HG02852 (cell line): ENCODE results near the gene NRDE2.
"Not testable (repeated sequence)": the region's sequence is repeated elsewhere in the genome, so short reads cannot be mapped to it uniquely, and the experiment has no call there.

ENCODE experiments used
- ATAC-seq: cut with Tn5 transposase; IDR thresholded peaks from one replicate; pipeline ENCODE4 v1.9.1; 2021; ENCODE audit warnings: mild to moderate bottlenecking, moderate library complexity; ENCODE audit not compliant: unreplicated experiment

The NRDE2 gene

DNA sequence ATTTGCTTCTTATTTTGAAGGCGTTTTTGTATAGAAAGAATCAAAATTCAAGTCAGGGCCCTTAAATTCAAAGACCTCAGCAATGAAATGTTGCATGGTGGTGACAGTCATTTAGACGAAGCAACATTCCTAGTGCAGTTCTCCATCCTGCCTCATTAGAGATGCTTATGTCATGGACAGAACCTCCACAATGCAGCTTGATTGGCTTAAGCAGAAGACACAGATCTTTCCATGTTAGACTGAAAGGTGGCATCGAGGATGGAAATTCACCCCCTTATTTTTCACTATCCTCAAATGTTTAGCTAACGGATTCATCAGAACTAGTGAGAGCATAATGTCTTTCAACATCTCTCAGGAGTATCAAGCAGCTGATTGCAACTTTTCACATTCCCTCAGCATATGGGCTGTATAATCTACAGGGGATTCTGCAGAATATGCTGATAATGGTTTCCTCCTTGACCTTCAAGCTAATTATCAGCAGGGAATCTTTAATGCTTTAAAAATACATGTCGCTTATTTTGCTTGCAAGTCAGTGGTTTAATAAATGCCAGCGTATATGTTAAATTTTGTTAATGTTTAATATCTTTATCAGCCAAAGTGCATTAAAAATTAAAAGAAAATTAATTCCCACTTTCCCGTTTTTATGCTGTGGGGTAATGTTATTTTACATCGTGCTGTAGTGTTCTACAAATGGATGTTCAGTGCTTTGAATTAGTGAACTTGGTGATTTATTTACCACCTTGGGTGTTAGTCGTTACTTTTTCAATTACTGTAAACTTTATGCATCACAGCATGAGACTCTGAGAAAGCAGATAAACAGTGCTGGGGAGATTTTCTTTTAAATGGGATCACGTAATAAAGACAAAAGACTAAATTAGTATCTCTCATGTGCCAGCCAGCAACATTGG, 12.8 kb upstream of the NRDE2 start:
- ATAC-seq = no peak

DNA sequence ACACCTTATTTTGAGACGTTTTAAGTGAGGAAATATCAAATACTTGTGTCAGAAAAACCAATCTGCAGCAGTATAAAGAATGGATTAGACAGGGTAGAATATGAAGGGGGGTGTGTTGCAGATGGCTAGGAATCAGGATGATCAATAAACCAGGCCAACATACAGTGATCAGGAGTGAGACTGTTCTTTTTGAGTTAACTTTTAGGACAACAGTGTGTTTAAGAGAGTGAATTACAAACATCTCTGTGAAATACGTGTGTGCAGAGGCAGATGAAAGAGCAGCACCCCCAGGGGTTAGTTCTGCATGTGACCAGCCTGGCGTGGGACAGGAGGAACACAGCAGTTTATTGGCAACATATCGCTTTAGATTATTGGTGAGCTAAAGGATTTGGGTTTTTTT, 10.6 kb upstream of the NRDE2 start:
- no peak for ATAC-seq

DNA sequence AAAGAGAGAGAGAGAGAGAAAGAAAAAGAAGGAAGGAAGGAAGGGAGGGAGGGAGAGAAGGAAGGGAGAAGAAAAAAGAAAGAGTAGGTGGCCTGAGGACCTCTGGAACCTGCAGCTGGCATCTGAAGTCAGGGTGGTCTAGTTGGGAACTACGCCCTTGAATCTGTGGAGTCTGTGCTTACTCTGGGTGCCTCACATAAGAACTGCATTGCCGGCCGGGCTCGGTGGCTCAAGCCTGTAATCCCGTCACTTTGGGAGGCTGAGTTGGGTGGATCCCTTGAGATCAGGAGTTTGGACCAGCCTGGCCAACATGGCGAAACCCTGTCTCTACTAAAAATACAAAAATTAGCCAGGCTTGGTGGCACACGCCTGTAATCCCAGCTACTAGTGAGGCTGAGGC, 10.0 kb upstream of the NRDE2 start:
- no peak for ATAC-seq

DNA sequence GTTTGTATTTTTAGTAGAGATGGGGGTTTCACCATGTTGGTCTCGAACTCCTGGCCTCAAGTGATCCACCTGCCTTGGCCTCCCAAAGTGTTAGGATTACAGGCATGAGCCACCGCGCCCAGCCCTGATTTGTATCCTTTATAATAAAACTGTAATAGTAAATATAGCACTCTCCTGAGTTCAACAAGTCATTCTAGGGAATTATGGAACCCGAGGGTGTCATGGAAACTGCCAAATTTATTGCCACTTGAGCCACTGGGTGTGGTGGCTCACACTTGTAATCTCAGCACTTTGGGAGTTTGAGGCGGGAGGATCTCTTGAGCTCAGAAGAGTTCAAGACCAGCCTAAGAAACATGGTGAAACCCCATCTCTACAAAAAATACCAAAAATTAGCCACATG, 9.5 kb upstream of the NRDE2 start:
- ATAC-seq = not testable (repeated sequence)

DNA sequence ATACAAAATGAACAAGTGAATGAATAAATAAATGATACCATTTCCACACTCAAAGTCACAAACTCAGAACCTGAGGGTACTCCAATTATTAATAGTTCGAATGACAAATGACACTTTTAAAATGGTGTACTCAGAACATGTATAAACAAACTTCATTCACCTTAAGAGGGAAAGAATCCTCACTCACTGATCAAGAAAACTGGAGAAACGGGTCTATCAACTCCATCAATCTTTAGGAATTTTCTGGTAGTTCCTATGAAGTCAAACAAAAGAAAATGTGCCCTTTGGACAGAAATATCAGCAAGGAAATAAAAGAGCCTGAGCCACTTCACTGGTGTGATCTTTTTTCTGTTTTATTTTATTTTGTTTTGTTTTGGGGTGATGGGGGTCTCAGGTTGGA, 5.2 kb upstream of the NRDE2 start:
- no peak for ATAC-seq

DNA sequence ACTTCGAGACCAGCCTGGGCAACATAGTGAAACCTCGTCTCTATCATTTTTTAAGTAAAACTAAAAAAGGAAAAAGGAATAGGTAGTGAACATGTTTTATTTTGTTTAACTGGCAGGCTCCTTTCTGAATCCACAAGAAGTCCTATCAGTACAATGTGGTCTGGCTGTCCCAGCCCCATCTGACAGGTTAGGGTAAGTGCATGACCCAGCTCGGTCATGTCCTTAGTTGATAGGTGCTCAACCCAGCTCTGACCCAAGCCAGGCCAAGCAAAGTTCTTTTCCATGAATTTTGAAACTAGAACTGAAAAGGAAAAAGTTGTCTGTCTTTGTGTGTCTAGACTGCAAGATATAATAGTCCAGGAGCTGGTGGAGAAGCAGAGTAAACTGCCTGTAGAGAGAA, 4.7 kb upstream of the NRDE2 start:
- ATAC-seq = no peak

DNA sequence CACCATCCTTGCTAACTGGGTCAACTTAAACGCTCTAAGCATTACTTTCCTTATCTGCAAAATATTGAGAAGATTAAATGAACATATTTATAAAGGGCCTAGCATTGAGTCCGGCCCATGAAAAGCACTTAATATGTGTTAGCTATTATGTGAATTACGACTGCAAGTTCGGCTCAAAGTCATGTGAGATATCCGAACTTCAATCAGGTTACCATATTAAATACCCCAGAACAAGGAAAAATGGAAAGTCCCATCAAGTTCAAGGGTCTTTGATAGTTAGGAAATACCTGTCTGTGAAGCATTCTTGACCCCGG, 487 bp upstream of the NRDE2 start:
- ATAC-seq = no peak

DNA sequence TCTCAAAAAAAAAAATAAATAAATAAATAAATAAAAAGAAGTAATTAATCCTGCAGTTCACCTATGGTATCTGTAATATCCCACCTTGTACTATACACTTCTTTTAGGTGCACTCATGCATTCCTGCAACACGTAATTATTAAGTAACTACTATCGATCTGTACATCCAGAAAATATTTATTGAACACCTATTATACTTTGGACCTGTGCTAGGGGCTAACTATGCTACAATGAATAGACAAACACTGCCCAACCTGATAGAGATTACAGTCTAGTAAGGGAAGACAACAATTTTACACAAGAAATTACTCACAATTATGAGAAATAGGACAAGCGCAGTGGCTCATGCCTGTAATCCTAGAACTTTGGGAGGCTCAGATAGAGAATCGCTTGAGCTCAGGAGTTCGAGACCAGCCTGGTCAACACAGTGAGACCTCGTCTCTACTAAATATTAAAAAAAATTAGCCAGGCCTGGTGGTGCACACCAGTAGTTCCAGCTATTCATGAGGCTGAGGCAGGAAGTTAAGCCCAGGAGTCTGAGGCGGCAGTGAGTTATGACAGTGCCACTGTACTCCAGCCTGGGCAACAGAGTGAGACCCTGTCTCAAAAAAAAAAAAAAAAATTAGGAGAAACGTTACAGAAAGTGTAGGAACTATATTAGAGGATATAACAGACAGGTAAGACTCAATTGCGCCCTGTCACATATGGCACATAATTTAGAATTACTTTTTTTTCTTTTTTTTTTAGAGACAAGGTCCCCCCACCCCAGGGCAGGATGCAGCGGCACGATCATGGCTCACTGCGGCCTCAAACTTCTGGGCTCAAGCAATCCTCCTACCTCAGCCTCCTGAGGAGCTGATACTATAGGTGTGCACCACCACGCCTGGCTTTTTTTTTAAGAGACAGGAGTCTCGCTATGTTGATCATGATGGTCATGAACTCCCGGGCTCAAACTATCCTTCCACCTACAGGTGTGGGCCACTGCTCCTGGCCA, 1.2 kb downstream of the NRDE2 start:
- no peak for ATAC-seq

DNA sequence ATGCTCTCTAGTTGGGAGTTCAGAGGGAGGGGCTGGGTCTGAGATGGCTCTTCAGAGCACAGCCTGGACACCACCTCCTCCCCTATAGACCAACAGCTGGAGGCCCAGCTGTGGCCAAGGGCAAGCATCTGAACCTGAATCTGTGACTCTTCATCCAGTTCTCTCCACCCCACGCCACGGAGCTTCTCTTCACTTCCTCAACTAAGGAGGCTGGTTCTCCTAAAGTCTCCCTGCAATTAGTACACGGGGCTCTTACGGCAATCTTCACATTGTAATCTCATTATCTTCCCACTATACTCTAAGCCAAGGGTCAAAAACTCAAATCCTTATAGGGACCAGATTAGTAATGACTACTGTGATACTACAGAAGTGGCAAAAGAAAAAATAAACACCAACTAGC, 9.8 kb downstream of the NRDE2 start:
- no peak for ATAC-seq

DNA sequence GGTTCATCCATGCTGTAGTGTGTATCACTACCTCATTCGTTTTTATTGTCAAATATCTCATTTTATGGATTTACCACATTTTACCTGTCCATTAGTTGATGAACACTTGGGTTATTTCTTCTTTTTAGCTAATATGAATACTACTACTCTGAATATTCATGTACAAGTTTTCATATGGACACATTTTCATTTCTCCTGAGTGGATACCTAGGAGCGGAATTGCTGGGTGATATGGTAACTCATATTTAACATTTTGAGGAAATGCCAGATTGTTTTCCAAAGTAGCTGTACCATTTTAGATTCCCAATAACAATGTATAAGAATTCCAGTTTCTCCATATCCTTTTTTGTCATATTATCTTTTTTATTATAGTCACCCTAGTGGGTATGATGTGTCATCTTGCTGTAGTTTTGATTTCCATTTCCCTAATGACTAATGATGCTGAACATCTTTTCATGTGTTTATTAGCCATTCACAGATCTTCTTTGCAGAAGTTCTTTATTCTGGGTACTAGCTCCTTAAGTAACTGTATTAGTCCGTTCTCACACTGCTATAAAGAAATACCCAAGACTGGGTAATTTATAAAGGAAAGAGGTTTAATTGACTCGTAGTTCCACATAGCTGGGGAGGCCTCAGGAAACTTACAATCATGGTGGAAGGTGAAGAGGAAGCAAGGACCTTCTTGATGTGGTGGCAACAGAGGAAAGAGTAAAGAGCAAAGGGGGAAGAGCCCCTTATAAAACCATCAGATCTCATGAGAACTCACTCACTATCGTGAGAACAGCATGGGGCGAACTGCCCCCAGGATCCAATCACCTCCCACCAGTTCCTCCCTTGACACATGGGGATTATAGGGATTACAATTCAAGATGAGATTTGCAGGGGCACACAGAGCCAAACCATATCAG, 11.9 kb downstream of the NRDE2 start:
- no peak for ATAC-seq

DNA sequence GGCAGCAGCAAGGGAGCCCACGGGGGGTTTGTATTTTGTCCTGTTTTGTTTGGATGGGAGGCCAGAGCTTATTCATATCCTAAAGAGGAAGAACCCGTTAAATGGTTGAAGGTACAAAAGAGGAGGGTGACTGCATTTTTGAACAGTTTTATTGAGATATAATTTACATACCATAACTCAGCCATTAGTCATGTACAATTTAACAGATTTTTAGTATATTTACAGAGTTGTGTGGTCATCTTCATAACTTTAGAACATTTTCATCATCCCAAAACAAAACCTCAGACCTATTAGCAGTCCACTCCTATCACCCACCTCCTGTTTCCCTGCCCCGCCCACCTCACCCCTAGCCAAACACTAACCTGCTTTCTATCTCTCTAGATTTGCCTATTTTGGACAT, 12.6 kb downstream of the NRDE2 start:
- no peak for ATAC-seq

DNA sequence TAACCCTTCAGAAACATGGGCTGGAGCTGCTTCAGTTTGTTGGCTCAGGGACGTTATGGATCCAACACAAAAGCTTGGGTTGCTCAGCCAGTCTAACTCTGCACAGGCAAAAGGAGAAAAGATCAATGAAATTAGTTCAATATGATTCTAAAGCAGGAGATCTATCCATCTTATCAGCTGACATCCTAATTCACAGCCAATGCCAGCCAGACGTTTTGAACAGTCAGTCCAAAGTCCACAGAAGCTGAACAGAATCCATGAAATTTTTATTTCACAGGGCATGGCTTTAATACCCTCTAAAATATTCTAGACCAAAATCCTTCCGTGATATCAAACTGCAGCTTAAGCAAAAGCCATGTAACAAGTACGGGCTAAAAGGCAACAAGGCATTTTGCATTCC, 13.7 kb downstream of the NRDE2 start:
- no peak for ATAC-seq

DNA sequence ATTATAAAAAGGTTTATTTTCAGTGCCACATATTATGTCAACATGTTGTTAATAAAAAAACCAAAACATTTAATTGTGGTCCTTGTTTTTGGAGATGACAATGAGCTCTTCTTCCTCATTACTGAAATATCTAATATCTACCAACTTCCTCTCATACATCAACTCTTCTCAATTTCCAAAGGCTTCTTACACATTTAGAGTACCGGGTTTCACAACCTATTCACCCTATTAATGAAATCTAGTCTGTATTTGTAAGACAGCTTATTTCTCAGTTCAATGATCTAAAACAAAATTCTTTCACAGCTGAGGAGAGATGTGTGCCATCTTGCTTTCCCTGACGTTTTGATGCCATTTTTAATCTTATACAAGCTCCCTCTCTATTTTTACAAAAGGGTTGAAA, 14.5 kb downstream of the NRDE2 start:
- no peak for ATAC-seq

DNA sequence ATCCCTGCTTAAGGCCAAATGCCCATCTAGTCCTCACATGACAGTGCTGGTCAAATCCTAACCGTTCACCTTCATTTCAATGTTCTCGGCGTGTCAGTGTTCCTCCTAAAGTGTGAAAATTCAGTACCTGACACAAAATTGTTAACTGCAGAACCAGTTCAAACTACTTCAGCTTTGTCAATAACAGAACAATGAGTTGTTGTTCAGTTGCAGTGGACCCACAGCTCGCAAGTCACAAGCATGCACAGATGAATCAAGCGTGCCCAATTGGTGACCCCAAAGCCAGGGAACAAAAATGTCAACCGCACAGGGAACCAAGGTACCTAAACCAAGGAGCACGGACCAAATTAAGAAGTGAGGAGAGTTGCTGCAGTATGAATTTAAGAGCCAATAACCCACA, 23.2 kb downstream of the NRDE2 start:
- ATAC-seq = no peak

DNA sequence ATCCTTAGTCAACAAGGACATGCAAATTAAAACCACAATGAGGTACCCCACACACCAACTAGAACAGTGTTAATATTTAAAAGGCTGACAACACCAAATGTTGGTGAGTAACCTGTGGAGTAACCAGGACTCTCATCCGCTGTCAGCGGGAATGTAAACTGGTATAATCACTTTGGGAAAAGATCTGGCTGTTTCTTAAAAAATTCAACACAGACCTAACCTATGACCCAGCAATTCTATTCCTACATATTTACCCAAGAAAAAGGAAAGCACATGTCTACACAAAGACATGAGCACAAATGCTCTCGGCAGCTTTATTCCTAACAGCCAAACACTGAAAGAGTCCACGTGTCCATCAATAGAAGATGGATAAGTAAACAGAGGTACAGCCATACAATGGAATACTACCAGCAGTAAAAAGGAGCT, 26.6 kb downstream of the NRDE2 start:
- no peak for ATAC-seq

DNA sequence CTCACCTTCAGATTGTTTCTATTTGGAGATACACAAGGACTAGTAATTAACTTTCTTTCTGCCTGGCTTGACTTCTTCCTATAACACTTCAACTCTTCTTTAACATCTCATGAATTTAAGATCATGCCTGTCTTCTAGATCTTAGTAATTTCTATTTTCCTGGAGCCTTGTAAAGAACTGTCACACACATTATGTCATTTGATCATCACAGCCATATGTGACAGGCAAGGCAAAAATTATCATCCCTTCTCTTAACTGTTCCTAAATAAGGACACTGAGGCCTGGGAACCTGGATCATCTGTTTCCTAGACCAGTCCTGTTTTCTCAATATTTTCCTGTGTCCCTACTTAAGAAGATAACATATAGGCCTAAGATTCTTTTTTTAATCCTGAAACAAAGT, 27.2 kb downstream of the NRDE2 start:
- no peak for ATAC-seq

DNA sequence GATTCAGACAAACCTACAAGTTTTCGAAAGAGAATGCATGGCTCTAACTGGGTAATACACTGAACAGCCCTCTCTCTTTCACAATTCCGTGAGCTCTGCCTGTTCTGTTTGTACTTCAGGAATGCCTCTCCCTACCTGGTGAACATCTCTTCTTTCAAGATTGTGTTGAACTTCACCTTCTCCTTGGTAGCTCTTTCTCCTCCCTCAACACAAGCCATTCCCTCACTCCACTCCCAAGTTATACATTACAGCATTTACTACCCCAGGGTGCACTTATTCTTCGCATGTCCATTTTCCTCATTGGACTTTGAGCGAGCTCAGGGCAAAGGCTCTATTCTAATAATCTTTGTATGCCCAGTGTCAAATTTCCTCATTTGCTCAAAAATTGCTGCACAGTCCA, 28.3 kb downstream of the NRDE2 start:
- ATAC-seq = no peak

DNA sequence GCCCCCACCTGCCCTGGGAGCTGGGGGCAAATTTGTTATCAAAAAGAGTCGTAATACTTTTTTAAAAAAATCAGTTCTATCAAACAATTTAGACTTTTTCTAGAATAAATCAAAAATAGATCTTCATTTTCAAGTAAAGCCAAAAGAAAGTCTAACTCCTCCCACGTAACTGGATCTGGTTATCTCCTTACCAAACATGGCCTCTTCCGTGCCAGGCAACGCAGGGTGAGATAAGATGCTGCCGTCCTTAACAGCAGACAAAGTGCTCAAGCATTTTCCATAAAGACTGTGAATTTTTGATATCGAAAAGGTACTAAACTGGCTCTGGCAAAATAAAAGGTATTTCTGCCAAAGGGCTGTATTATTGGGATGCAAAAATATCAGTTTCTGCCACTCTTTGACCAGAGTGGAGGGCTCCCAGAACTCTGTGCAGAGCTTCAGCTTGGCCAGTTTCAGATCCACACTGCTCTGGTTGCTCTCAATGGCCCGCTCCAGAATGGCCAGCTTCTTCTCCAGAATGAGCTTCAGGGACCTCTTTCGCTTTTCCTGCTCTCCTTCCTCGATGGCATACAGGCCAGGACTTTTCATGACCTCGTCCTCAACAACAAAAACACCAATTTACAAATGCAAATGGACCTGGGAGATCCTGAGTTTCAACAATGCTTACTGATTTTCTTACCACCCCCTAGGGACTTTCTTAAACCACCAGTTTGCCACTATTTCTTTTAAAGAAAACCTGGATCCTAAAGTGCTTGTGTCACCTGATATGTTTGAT, 29.0 kb downstream of the NRDE2 start:
- ATAC-seq = no peak

DNA sequence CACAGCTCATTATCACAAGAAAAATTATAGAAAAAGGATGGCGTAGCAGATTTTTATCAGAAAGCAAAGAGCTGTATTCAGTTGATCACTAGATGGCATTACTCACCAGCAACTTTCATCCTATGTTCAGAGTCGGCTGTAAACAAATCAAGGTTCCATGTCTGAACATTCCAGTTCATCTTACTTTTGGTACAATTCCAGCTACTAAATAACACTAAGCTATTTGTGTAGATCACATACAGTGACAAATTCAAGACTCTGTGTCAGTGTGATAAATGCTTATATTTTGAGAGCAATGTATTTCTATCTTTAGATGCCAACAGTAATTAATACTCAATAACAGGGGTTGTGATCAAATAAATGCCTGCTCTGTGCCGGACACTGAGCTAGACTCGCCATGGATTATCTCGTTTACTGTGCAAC, 30.1 kb downstream of the NRDE2 start:
- ATAC-seq = no peak

DNA sequence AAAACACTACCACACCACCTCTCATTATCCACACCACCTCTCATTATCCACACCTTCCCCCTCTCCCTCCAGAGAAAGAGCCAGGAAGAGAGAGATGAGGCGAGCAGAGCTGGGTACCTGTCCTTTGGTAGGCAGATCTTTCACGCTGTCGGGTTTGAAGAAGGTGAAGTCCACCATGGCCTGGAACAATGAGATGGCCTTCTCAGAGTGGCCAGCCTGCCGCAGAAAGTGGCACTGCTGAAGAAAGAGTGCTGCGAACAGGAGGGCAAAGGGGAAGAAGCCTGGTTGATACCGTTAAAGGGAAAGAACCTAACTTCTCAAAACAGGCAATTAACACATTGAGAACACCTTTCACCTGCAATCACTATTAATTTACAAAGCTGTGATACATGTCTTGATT, 30.6 kb downstream of the NRDE2 start:
- no peak for ATAC-seq
